H1 (cell line): ENCODE results near the gene IFITM2. TPM values are rescaled to one million over a fixed set of nuclear protein-coding genes. Genes with fewer than 3 reads are reported as not detected.

ENCODE experiments used
- CTCF ChIA-PET: fragments of 300-600 bp; sonication (Branson Sonifier 250); formaldehyde crosslinking; loops from one replicate; lab custom pipeline; 2021; ENCODE audit not compliant: partially characterized antibody; lab: Charles Lee
- POLR2A ChIA-PET: fragments of 300-600 bp; sonication (Branson Sonifier 250); formaldehyde crosslinking; loops from one replicate; lab custom pipeline; 2021; ENCODE audit warnings: inconsistent platforms; ENCODE audit not compliant: partially characterized antibody; lab: Charles Lee
- DNase-seq, 2 experiments: peaks; one replicate each; pipeline versions ENCODE4 v3.0.0 to v3.0.0-alpha.2; 2010 to 2022; ENCODE audit warnings: low spot score in 2 of 2, low read depth in 1 of 2, mixed read lengths in 1 of 2
- FAIRE-seq: peaks from 2 replicates; lab custom pipeline; 2011; peaks lifted over from hg19 to GRCh38; lab: Jason Lieb, UNC
- H2AFZ ChIP-seq: 2 replicates; pipeline ENCODE4 v1.8.1; 2012; ENCODE audit warnings: low read length, inconsistent platforms
- H2AK5ac ChIP-seq: 2 replicates; pipeline ENCODE4 v1.6.1; 2013; ENCODE audit warnings: low read depth, low read length
- H2BK120ac ChIP-seq: replicated peaks from 2 replicates; pipeline ENCODE3; 2013; ENCODE audit warnings: low read depth, low read length, inconsistent platforms
- H2BK12ac ChIP-seq: 2 replicates; pipeline ENCODE4 v1.6.1; 2013; ENCODE audit warnings: low read depth, low read length
- H2BK15ac ChIP-seq: 2 replicates; pipeline ENCODE4 v1.6.1; 2013; ENCODE audit warnings: low read length
- H2BK20ac ChIP-seq: 2 replicates; pipeline ENCODE4 v1.6.1; 2013; ENCODE audit warnings: low read length
- H2BK5ac ChIP-seq: 2 replicates; pipeline ENCODE4 v1.6.1; 2013; ENCODE audit warnings: low read depth, low read length
- H3K14ac ChIP-seq: 2 replicates; pipeline ENCODE4 v1.6.1; 2013; ENCODE audit warnings: inconsistent platforms; ENCODE audit not compliant: insufficient read length
- H3K18ac ChIP-seq: 2 replicates; pipeline ENCODE4 v1.6.1; 2013; ENCODE audit warnings: low read length; ENCODE audit errors: extremely low read depth
- H3K23ac ChIP-seq: 2 replicates; pipeline ENCODE4 v1.6.1; 2013; ENCODE audit warnings: inconsistent platforms; ENCODE audit not compliant: insufficient read length
- H3K23me2 ChIP-seq: 2 replicates; pipeline ENCODE4 v1.6.1; 2013; ENCODE audit warnings: low read depth, low read length
- H3K27ac ChIP-seq: 2 replicates; pipeline ENCODE4 v1.6.1; 2011; ENCODE audit warnings: low read depth, low read length, inconsistent platforms
- H3K27me3 ChIP-seq, 4 experiments: replicated peaks in 1 of 4; 1 replicate in 1 of 4; 2 replicates in 3 of 4; pipeline versions ENCODE4 v1.6.1 to v1.8.1; 2011 to 2013; ENCODE audit warnings: low read length in 3 of 4, mild to moderate bottlenecking in 3 of 4, inconsistent platforms in 2 of 4, mixed read lengths in 2 of 4, moderate library complexity in 1 of 4; ENCODE audit not compliant: control insufficient read depth in 3 of 4, insufficient read depth in 3 of 4; ENCODE audit errors: extremely low read depth in 1 of 4
- H3K36me3 ChIP-seq, 4 experiments: 2 replicates each; pipeline versions ENCODE4 v1.6.1 to v1.8.1; 2011 to 2013; ENCODE audit warnings: mild to moderate bottlenecking in 4 of 4, low read length in 3 of 4, moderate library complexity in 2 of 4, control low read depth in 1 of 4, inconsistent platforms in 1 of 4; ENCODE audit not compliant: insufficient read depth in 4 of 4, control insufficient read depth in 2 of 4
- H3K4ac ChIP-seq: replicated peaks from 2 replicates; pipeline ENCODE3; 2013; ENCODE audit warnings: low read length, low read depth, mixed read lengths, inconsistent platforms; ENCODE audit not compliant: insufficient read length
- H3K4me1 ChIP-seq, 4 experiments: replicated peaks in 1 of 4; 1 replicate in 1 of 4; 2 replicates in 3 of 4; pipeline versions ENCODE4 v1.6.1 to v1.8.1; 2011 to 2013; ENCODE audit warnings: low read length in 3 of 4, inconsistent platforms in 2 of 4, mixed read lengths in 1 of 4; ENCODE audit not compliant: insufficient read depth in 4 of 4, control insufficient read depth in 3 of 4
- H3K4me2 ChIP-seq, 2 experiments: 2 replicates each; pipeline versions ENCODE4 v1.6.1 to v1.8.1; 2011 to 2013; ENCODE audit warnings: low read depth in 2 of 2, low read length in 2 of 2, control low read depth in 1 of 2, inconsistent platforms in 1 of 2, mild to moderate bottlenecking in 1 of 2; ENCODE audit not compliant: insufficient read depth in 1 of 2
- H3K4me3 ChIP-seq, 4 experiments: fragments of 200-600, 300-600 bp in 1 of 4; sonication (generic), shearing (Covaris generic), sonication (Bioruptor Twin) in 1 of 4; 2 replicates each; pipeline versions ENCODE4 v1.5.1 to v1.8.1; 2011 to 2016; ENCODE audit warnings: low read length in 4 of 4, low read depth in 3 of 4, control low read depth in 2 of 4, inconsistent platforms in 2 of 4, mild to moderate bottlenecking in 2 of 4, mixed read lengths in 1 of 4, moderate library complexity in 1 of 4; ENCODE audit not compliant: insufficient read depth in 2 of 4; ENCODE audit errors: extremely low read depth in 1 of 4
- H3K56ac ChIP-seq: replicated peaks from 2 replicates; pipeline ENCODE3; 2013; ENCODE audit warnings: low read depth, mild to moderate bottlenecking, mixed read lengths, low read length, inconsistent platforms; ENCODE audit not compliant: insufficient read length
- H3K79me1 ChIP-seq: 2 replicates; pipeline ENCODE4 v1.6.1; 2013; ENCODE audit warnings: low read depth, low read length, control low read depth
- H3K79me2 ChIP-seq, 2 experiments: 2 replicates each; pipeline versions ENCODE4 v1.6.1 to v1.8.1; 2012 to 2013; ENCODE audit warnings: low read length in 2 of 2, mild to moderate bottlenecking in 2 of 2, inconsistent platforms in 1 of 2; ENCODE audit not compliant: insufficient read depth in 2 of 2, control insufficient read depth in 1 of 2
- H3K9ac ChIP-seq, 4 experiments: replicated peaks in 1 of 4; 1 replicate in 1 of 4; 2 replicates in 3 of 4; pipeline versions ENCODE4 v1.6.1 to v1.8.1; 2011 to 2013; ENCODE audit warnings: low read depth in 3 of 4, low read length in 3 of 4, control low read depth in 2 of 4, mild to moderate bottlenecking in 2 of 4, moderate library complexity in 2 of 4, inconsistent platforms in 1 of 4; ENCODE audit errors: extremely low read depth in 1 of 4
- H3K9me3 ChIP-seq, 2 experiments: 2 replicates each; pipeline versions ENCODE4 v1.6.1 to v1.8.1; 2012 to 2013; ENCODE audit warnings: mild to moderate bottlenecking in 2 of 2, moderate library complexity in 2 of 2, control low read depth in 1 of 2, inconsistent platforms in 1 of 2, low read depth in 1 of 2, low read length in 1 of 2, mixed read lengths in 1 of 2; ENCODE audit not compliant: insufficient read depth in 2 of 2
- H4K20me1 ChIP-seq, 2 experiments: replicated peaks in 1 of 2; 2 replicates each; pipeline versions ENCODE3 to v1.8.1; 2011 to 2013; ENCODE audit warnings: inconsistent platforms in 2 of 2, low read length in 2 of 2, mild to moderate bottlenecking in 1 of 2; ENCODE audit not compliant: insufficient read depth in 2 of 2, control insufficient read depth in 1 of 2
- H4K5ac ChIP-seq: 2 replicates; pipeline ENCODE4 v1.6.1; 2013; ENCODE audit warnings: low read length, low read depth, mixed read lengths, inconsistent platforms; ENCODE audit not compliant: insufficient read length
- H4K8ac ChIP-seq: 2 replicates; pipeline ENCODE4 v1.8.0; 2013; ENCODE audit warnings: mild to moderate bottlenecking, moderate library complexity, low read length, inconsistent platforms; ENCODE audit not compliant: insufficient read depth; ENCODE audit errors: extremely low read depth
- H4K91ac ChIP-seq: replicated peaks from 2 replicates; pipeline ENCODE3; 2013; ENCODE audit warnings: low read length, mixed read lengths, inconsistent platforms; ENCODE audit not compliant: insufficient read length
- CEBPB ChIP-seq: IDR thresholded peaks from 2 replicates; pipeline ENCODE4 v1.6.1; 2012; ENCODE audit warnings: low read depth, low read length
- RXRA ChIP-seq: IDR thresholded peaks from 2 replicates; pipeline ENCODE4 v1.6.1; 2011; ENCODE audit warnings: low read depth, mild to moderate bottlenecking, low read length, moderate library complexity; ENCODE audit not compliant: insufficient read depth
- USF2 ChIP-seq: IDR thresholded peaks from 2 replicates; pipeline ENCODE4 v1.6.1; 2011; ENCODE audit warnings: low read length, improper control_type of control experiment
- WGBS, 2 experiments: shearing (Covaris generic) in 1 of 2; methylation state at CpG; one replicate each; pipeline versions ENCODE4 v1.1.6 to v1.1.7; 2013 to 2015; ENCODE audit warnings: low lambda C conversion rate in 2 of 2, mixed read lengths in 2 of 2, inconsistent platforms in 1 of 2, low coverage in 1 of 2, missing lambda C conversion rate in 1 of 2; ENCODE audit not compliant: insufficient replicate concordance in 2 of 2, insufficient coverage in 1 of 2, insufficient read length in 1 of 2; ENCODE audit errors: extremely low coverage in 1 of 2, missing lambda C conversion rate in 1 of 2; 5-methylcytosine and 5-hydroxymethylcytosine counted together
- polyA plus RNA-seq, 7 experiments: library from polyadenylated mRNA; depleted of rRNA in 3 of 7; stranded (reverse) in 5 of 7; unstranded in 2 of 7; fragments of >200 nt in 5 of 7; fragments of 200-250 nt in 2 of 7; gene quantifications; 1 replicate in 5 of 7; 2 replicates in 1 of 7; 4 replicates in 1 of 7; pipeline versions ENCODE4 v1.2.1 to v1.2.3, GENCODE V29; 2011 to 2013; ENCODE audit warnings: missing spikeins in 2 of 7, mixed read lengths in 2 of 7
- total RNA-seq: library from RNA; stranded (reverse); fragmentation: NEBNext Ultra II Directional; extraction: Animal tissue kit (Norgen Biotek cat#: 25700); gene quantifications from 2 replicates; pipeline ENCODE4 v1.2.1, GENCODE V29; 2021

The IFITM2 gene
- total and polyA plus RNA-seq, 2 of the 8 experiments (the other 6 are each of a cell fraction or from before 2014, with no cell fraction given) = 399 to 764 TPM

GRCh38 chr11:269146-269890 lies 38.3 kb upstream of the IFITM2 start:
- Histone ChIP-seq H4K5ac (no peak overlapping the region), H3K36me3 (no peaks in the 10 kb centered on the region), H2AFZ (no peak overlapping the region), H3K9ac (no peak overlapping the region), H3K14ac (no peak overlapping the region), H4K8ac (no peak overlapping the region), H2BK5ac (peak overlapping the region; percentile 50; the same call in 1 of the 2 replicates), H3K79me2 (no peaks in the 10 kb centered on the region), H3K56ac (no peak overlapping the region), H2BK20ac (peak overlapping the region; percentile 37; the same call in 1 of the 2 replicates), H3K4ac (no peak overlapping the region), H2BK12ac (peak overlapping the region; percentile 69; the same call in 1 of the 2 replicates), H3K23me2 (no peaks in the 10 kb centered on the region), H3K27ac (no peak overlapping the region; the same call in 1 of the 2 replicates), H4K20me1 (no peaks in the 10 kb centered on the region), H3K18ac (peak overlapping the region; percentile 20; the same call in 1 of the 2 replicates), H2AK5ac (no peak overlapping the region; the same call in 1 of the 2 replicates), H3K4me2 (peak overlapping the region; percentile 18 to 22; a peak in 3 of 4 replicates), H4K91ac (peak overlapping the region; percentile 8), H3K27me3 (no peaks in the 10 kb centered on the region), H3K4me3 (peak overlapping the region in 1 of 4 experiments; percentile 1; a peak in 1 of 8 replicates), H3K9me3 (peaks cover 5 to 9% of the 10 kb centered on the region in 2 experiments; a peak in 3 of 4 replicates), H3K79me1 (no peaks in the 10 kb centered on the region), H3K23ac (no peak overlapping the region), H3K4me1 (peaks cover 4 to 20% (median 13%) of the 10 kb centered on the region in 4 experiments), H2BK120ac (no peak overlapping the region), H2BK15ac (no peak overlapping the region)
- 68% methylated on average over 21 of the region's 21 CpGs; no CpG with 5 or more reads in 1 of the 2 experiments for WGBS, 2 experiments
- TF ChIP-seq CEBPB (peak; percentile 85), RXRA (no peak), USF2 (peak; percentile 25; the same call in 1 of the 2 replicates)
- FAIRE-seq = peak; percentile 66
- POLR2A ChIA-PET = interaction anchor here (1.2 to 2.1 kb wide), 6 partner anchors 11 to 48 kb away, joined by 3 to 11 read pairs (median 5); partner anchors contain the start of gene IFITM2
- no peak for DNase-seq
- CTCF ChIA-PET = interaction anchor here (1.0 to 2.3 kb wide), 3 partner anchors 9 to 37 kb away, joined by 3 to 8 read pairs (median 3); partner anchors contain the start of gene NLRP6
